NT2/D1 (cell line): Measurements from ENCODE around the gene TCL1A.

ENCODE experiments used
- YY1 ChIP-seq: IDR thresholded peaks from 2 replicates; pipeline ENCODE4 v1.6.1; 2011; ENCODE audit not compliant: insufficient read length, insufficient read depth
- ZNF274 ChIP-seq: IDR thresholded peaks from 2 replicates; pipeline ENCODE4 v1.6.1; 2011; ENCODE audit warnings: mild to moderate bottlenecking, low read depth, low read length

GRCh38 chr14:95686935-95687334 lies 27.0 kb downstream of the TCL1A start:
- no peak for TF ChIP-seq YY1
- TF ChIP-seq ZNF274 = no peak
